NCI-H82 (cell line): ENCODE data around the gene DOHH.

Experiments used
- DNase-seq: peaks from one replicate; lab custom pipeline; 2025; lab: John Stamatoyannopoulos, UW

Gene DOHH

GRCh38 chr19:3503036-3503572, 2.6 kb upstream of the DOHH start:
- DNase-seq, result no peak

GRCh38 chr19:3501780-3502179, 1.3 kb upstream of the DOHH start:
- DNase-seq, result no peak

DNA sequence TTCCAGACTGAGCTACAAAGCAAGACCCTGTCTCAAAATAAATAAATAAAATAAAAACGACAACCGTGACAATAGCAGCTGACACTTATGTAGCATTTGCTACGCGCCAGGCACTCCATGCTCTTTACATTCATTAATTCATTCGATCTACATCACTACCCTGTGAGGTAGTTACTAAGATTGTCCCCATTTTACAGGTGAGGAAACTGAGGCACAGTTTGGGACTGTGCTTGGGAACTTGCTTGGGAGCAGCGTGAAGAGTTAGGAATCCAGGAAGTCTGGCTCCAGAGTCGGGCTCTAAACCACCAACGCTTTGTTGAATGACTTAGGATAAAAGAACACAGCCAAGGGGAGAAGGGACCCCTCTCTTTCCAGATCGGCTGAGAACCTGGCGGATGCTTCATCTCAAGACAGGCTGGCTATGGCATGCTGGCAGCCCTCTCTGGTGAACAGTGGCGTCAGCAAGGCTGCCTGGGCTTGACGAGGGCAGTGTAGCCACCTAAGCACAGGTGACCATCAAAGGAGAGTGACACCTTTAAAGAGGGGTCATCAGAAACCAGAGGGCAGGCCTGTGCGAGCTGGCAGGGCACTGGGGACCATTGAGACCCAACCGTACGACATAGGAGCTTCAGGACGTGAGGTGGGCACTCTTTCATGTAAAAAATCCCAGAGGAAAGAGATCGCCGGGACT, 591 bp downstream of the DOHH start:
- no peak for DNase-seq

DNA sequence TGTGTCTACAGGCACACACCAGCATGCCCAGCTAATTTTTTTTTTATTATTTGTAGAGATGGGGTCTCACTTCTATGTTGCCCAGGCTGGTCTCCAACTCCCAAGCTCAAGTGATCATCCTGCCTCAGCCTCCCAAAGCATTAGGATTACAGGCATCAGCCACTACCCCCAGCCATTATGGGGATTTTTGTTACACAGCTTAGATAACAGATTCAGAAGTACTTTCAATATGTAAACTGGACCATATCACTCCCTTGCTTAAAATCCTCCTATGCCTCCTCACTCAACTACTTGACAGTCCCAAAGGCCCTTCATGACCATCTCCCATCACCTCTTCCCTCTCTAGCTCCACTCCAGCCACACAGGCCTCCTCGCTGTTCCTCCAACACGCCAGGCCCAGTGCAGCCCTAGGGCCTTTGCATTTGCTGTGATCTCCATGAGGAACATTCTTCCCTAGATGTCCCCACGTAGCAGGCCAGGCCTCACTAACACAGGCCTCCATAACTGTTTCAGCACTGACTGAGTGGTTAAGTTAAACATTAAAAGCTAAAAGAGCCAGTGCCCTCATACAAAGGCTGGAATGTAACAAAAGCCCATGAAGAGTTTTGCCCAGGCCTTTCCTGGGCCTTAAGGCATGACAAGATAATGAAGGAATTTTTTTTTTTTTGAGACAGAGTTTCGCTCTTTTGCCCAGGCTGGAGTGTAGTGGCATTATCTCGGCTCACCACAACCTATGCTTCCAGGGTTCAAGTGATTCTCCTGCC, 2.5 kb downstream of the DOHH start:
- no peak for DNase-seq

DNA sequence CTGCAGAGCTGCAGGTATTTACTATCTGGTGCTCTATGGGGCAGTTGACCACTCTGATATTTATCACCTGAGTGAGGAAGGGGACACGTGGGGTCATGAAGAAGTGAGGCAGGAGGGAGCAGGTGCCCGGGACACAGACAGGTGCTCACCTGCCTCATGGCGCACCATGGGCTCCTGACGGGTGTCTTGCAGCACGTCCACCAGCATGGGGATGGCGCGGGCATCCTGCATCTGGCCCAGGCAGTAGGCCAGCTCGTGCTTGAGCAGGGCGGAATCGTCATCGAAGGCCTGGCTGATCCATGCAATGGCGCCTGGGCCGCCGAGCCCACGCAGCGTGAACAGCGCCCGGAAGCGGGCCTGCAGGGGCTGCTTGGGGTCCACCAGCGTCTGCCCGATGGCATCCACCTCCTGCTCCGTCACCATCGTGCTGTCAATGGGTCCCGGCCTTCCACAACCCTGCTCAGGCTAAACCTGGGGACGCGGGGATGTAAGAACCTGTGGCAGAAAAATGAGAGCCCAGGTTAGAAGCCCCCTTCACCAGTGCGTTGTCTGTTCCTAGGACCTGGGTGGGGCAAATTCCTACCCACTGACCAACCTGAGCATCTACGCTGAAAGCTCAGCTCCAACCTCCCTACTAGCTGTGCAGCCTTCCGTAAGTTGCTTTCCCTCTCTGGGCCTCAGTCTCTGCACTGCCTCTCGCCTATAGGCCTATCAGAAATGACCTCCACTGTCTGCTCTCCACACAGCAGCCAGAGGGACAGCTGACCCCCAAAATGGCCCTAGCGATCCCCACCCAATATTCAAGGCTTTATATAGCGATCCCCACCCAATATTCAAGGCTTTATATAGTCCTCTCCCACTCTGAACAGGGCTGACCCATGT, 3.8 kb downstream of the DOHH start:
- DNase-seq, result no peak

DNA sequence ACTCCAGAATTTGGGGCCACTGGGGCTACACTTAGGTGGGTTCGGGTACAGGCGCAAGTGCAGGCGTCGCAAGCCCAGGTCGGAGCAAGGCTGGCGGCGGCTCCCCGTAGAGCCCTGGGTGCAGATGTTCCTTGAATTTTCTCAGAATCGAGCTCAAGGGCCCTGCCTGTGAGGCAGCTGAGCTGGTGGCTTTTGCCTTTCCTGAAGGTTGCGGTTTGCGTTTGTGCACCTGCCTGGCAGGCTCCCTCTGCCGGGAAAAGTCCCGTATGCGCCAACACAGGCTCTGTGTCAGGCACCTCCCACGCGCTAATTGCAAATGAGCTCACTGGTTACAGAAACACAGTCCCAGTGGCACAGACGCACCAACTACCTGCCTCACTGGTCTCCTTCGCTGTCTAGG, 5.9 kb downstream of the DOHH start:
- no peak for DNase-seq

DNA sequence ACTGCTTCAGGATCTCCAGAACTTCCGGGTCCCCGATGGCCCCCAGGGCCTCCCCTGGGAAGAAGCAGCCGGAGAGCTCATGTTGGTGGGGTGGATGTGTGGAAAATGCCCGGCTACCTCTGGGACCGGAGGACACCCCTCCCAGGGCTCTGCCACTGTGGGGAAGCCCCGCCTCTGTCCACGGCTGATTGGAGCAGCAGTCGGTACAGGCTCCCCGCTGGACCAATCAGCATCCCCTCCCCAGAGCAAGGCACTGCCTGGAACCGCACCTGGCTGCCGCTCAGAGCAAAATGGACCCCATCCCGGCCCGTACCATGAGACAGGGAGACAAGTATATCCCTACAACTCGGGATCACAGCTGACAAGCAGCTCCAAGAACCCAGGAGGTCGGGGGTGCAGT, 6.4 kb downstream of the DOHH start:
- peak; percentile 17 for DNase-seq

- DNase-seq, result no peak
Observed at GRCh38 chr19:3493651-3494050, 6.8 kb downstream of the DOHH start.

DNA sequence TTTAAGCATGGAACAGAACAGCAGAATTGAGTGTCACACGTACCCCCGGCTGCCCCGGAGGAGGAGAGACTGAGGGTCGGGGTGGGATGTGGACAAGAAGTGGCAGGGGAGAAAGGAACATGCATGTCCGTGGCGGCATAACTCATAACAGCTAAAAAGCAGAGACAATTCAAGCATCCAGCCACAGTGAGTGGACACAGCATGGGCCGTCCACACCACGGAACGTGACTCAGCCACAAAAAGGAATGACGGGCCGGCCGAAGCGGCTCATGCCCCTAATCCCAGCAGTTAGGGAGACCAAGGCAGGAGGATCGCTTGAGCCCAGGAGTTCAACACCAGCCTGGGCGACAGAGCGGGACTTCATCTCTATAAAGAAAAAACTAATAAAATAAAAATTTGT, 7.6 kb downstream of the DOHH start:
- no peak for DNase-seq

- DNase-seq, result no peak
Observed at GRCh38 chr19:3492131-3492839, 8.2 kb downstream of the DOHH start.

GRCh38 chr19:3491396-3492119, 8.9 kb downstream of the DOHH start:
- DNase-seq, result no peak

DNA sequence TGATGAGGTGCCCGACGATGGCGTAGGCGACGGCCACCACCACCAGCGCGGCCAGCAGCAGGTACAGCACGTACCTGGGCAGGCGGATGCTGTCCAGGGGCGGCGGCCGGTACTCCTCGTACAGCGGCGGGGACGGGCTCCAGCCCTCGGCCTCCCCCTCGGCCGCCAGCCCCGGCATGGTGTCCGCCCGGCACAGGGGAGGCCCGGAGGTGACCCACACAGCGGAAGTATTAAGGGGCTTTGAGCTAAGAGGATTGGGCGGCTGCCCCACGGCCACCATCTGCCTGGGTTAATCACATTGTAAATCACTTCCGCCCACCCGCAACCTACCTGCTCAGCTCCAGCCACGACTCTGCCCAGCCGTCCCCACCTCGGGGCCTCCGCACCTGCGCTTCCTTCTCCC, 17.2 kb downstream of the DOHH start, which contains the start of gene SMIM44:
Gene SMIM44, minus strand, starts transcription at position 216 of the 403 bp plus-strand sequence. Its CDS starts 38 bp downstream, at position 178.
- DNase-seq, result peak; percentile 80

GRCh38 chr19:3482507-3483225, 17.8 kb downstream of the DOHH start:
- DNase-seq, result no peak

- no peak for DNase-seq
Observed at GRCh38 chr19:3481241-3482090, 19.0 kb downstream of the DOHH start.

DNA sequence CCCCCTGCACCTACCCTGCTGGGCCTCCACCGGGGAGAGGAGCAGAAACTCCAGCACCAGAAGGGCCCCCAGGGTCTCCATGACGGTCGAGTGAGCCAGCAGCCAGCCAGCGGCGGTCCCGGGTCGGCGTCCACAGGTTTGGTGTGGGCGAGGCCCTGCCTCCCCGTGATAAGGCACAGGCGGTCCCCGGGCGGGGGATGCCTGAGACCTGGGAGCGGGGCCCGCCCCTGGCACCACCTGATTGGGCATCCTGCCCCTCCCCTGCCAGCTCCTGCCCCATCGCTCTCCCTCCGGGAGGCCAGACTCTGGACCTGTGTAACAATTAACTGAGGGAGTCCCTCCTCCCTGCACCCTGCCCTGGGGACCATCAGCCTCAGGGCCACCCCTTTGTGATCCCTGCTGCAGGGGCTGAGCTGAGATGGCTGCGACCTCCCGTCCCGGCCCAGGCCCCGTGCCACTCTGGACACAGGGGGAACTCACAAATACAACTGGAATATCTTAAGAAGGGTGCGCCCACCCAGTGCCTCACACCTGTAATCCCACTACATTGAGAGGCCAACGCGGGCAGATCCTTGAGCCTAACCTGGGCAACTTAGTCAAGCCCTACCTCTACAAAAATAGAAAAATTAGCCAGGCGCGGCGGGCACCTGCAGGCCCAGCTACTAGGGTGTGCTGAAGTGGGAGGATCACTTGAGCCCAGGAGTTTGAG, 19.9 kb downstream of the DOHH start, which contains the start of gene SMIM24:
Gene SMIM24, minus strand, starts transcription at position 143 of the 709 bp plus-strand sequence. Its CDS starts 62 bp downstream, at position 81.
- no peak for DNase-seq

GRCh38 chr19:3479834-3480215, 20.6 kb downstream of the DOHH start:
- peak; percentile 65 for DNase-seq

DNA sequence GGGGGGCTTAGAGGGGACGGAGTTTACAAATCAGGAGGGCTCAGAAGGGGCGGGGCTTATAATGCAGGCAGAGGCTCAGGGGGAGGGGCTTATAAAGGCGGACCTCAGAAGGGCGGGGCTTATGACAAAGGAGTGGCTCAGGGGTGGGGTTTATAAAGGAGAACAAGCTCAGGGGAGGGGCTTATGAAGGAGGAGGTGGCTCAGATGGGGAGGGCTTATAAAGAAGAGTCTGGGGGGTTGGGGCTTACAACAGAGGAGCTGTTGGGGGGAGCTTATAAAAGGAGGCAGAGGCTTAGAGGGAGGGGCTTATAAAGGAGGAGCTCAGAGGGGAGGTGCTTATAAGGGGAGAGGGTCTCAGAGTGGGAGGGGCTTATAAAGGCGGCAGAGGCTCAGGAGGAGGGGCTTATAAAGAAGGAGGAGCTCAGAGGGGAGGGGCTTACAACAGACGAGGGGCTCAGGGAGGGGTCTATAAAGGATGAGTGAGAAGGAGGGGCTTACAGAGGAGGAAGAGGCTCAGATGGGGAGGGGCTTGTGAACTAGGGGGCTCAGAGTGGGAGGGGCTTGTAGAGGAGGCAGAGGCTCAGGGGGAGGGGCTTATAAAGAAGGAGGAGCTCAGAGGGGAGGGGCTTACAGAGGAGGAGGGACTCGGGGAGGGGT, 21.2 kb downstream of the DOHH start:
- peak; percentile 72 for DNase-seq
